ENCODE measurements around the gene AUTS2. TPM values are rescaled to one million over a fixed set of nuclear protein-coding genes. Genes with fewer than 3 reads are reported as not detected.

The AUTS2 gene
- total RNA-seq, 1 experiment from 2014 or later: not detected

GRCh38 chr7:70787771-70788170 lies 1189.5 kb downstream of the AUTS2 start:
- Histone ChIP-seq H3K27ac (no peak overlapping the region), H3K36me3 (no peaks in the 10 kb centered on the region), H3K9me3 (replicated peaks) (peaks cover 2% of the 10 kb centered on the region; the same call in 1 of the 2 replicates), H3K4me3 (no peak overlapping the region), H3K4me1 (replicated peaks) (no peaks in the 10 kb centered on the region), H3K27me3 (replicated peaks) (no peaks in the 10 kb centered on the region)
- no peak for DNase-seq (ENCODE audit: low read depth in 1 of 2, low spot score in 2 of 2)

GRCh38 chr7:70788276-70788675 lies 1190.0 kb downstream of the AUTS2 start:
- no peak overlapping the region for H3K27ac ChIP-seq
- no peaks in the 10 kb centered on the region for H3K27me3 ChIP-seq (replicated peaks)
- peaks cover 2% of the 10 kb centered on the region; the same call in 1 of the 2 replicates for H3K9me3 ChIP-seq (replicated peaks)
- no peaks in the 10 kb centered on the region for H3K4me1 ChIP-seq (replicated peaks)
- no peak for DNase-seq (ENCODE audit: low read depth in 1 of 2, low spot score in 2 of 2)
- H3K36me3 ChIP-seq: no peaks in the 10 kb centered on the region
- no peak overlapping the region for H3K4me3 ChIP-seq

GRCh38 chr7:70789481-70790214 lies 1191.4 kb downstream of the AUTS2 start:
- H3K27me3 ChIP-seq (replicated peaks): no peaks in the 10 kb centered on the region
- H3K4me1 ChIP-seq (replicated peaks): no peaks in the 10 kb centered on the region
- no peak for DNase-seq (ENCODE audit: low read depth in 1 of 2, low spot score in 2 of 2)
- H3K4me3 ChIP-seq: no peak overlapping the region
- H3K36me3 ChIP-seq: no peaks in the 10 kb centered on the region
- no peak overlapping the region for H3K27ac ChIP-seq
- H3K9me3 ChIP-seq (replicated peaks): no peaks in the 10 kb centered on the region

DNA sequence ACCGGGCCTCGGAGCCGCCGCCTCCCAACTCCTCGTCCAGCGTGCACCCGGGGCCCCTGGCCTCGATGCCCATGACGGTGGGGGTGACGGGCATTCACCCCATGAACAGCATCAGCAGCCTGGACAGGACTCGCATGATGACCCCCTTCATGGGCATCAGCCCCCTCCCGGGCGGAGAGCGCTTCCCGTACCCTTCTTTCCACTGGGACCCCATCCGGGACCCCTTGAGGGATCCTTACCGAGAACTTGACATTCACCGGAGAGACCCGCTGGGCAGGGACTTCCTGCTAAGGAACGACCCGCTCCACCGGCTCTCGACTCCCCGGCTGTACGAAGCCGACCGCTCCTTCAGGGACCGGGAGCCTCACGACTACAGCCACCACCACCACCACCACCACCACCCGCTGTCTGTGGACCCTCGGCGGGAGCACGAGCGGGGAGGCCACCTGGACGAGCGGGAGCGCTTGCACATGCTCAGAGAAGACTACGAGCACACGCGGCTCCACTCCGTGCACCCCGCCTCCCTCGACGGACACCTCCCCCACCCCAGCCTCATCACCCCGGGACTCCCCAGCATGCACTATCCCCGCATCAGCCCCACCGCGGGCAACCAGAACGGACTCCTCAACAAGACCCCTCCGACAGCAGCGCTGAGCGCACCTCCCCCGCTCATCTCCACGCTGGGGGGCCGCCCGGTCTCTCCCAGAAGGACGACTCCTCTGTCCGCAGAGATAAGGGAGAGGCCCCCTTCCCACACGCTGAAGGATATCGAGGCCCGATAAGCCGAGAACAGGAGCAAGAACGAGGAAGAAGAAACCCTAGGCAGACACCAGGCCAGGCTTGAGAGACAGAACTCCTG lies 1192.2 kb downstream of the AUTS2 start:
- Histone ChIP-seq H3K27ac (no peak overlapping the region), H3K9me3 (replicated peaks) (0 out of 2 replicates have a peak, but pooled peaks cover 2% of the 10 kb centered on the region), H3K4me1 (replicated peaks) (no peaks in the 10 kb centered on the region), H3K27me3 (replicated peaks) (no peaks in the 10 kb centered on the region), H3K4me3 (no peak overlapping the region), H3K36me3 (no peaks in the 10 kb centered on the region)
- no peak for DNase-seq (ENCODE audit: low read depth in 1 of 2, low spot score in 2 of 2)

DNA sequence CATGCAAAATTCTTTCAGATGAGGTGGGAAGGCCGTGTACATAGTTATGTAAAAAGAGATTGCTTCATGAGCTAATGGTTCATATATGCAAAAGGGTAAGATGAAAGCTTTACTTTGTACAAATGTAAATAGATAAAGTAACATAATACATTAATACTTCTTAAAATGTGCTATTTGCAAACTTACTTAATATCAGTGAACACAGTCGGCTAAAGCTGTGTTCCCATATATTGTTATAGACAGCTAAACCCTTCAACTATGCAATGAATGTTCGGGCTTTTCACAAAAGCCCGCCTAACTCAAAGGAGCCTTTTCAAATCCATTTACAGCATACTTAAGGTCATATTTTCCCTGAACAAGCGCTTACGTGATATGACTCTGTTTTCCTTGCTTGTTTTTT lies 1193.1 kb downstream of the AUTS2 start:
- 0 out of 2 replicates have a peak, but pooled peaks cover 2% of the 10 kb centered on the region for H3K9me3 ChIP-seq (replicated peaks)
- H3K27ac ChIP-seq: no peak overlapping the region
- no peaks in the 10 kb centered on the region for H3K4me1 ChIP-seq (replicated peaks)
- no peaks in the 10 kb centered on the region for H3K36me3 ChIP-seq
- H3K27me3 ChIP-seq (replicated peaks): no peaks in the 10 kb centered on the region
- no peak for DNase-seq (ENCODE audit: low read depth in 1 of 2, low spot score in 2 of 2)
- no peak overlapping the region for H3K4me3 ChIP-seq

- Histone ChIP-seq H3K36me3 (no peaks in the 10 kb centered on the region), H3K9me3 (replicated peaks) (0 out of 2 replicates have a peak, but pooled peaks cover 2% of the 10 kb centered on the region), H3K4me1 (replicated peaks) (no peaks in the 10 kb centered on the region), H3K4me3 (no peak overlapping the region), H3K27me3 (replicated peaks) (no peaks in the 10 kb centered on the region), H3K27ac (no peak overlapping the region)
- DNase-seq (ENCODE audit: low read depth in 1 of 2, low spot score in 2 of 2): no peak
These were observed 1194.8 kb downstream of the AUTS2 start for GRCh38 chr7:70793060-70793459.

DNA sequence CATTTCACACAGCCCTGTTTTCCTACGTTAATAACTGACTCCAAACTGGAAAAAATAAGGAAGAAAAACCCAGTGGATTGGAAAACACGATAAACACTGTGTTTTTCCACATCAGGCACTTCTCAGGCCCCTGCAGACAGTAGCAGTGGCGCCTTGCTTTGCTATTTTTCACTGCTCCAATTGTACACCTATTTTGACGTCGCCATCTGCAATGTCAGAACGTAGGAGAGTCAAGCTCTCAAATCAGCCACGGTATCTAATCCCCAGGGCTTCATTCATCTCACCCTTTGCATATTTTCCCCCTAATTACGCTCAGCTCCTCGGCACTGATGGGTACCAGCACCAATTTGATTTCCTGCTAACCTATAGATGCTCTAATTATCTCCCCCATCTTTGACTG lies 1195.5 kb downstream of the AUTS2 start:
- Histone ChIP-seq H3K27ac (no peak overlapping the region), H3K27me3 (replicated peaks) (no peaks in the 10 kb centered on the region), H3K4me1 (replicated peaks) (no peaks in the 10 kb centered on the region), H3K36me3 (no peaks in the 10 kb centered on the region), H3K9me3 (replicated peaks) (0 out of 2 replicates have a peak, but pooled peaks cover 2% of the 10 kb centered on the region), H3K4me3 (no peak overlapping the region)
- DNase-seq (ENCODE audit: low read depth in 1 of 2, low spot score in 2 of 2): no peak

- no peaks in the 10 kb centered on the region for H3K36me3 ChIP-seq
- H3K27me3 ChIP-seq (replicated peaks): no peaks in the 10 kb centered on the region
- H3K4me3 ChIP-seq: no peak overlapping the region
- no peaks in the 10 kb centered on the region for H3K4me1 ChIP-seq (replicated peaks)
- DNase-seq (ENCODE audit: low read depth in 1 of 2, low spot score in 2 of 2): no peak
- peaks cover 8% of the 10 kb centered on the region; the same call in 1 of the 2 replicates for H3K9me3 ChIP-seq (replicated peaks)
- no peak overlapping the region for H3K27ac ChIP-seq
These were observed 1196.7 kb downstream of the AUTS2 start for GRCh38 chr7:70794962-70795361.

DNA sequence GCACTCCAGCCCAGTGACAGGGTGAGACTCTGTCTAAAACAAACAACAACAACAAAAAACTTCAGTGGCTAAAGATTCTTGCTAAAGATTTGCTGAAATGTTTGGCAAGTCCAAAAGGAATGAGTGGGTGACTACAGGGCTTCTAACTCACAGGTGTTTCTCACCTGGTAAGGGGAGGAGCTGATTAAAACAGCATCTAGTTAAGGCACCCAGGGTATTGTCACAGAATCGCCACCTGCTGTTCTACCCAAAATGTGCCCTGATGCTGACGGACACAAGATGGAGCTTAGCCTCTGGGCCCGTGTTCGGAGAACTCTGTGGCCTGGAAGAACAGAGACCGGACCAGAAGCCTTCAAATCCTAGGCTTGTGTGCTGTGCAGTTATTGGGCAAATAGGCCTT lies 1197.7 kb downstream of the AUTS2 start:
- no peak for DNase-seq (ENCODE audit: low read depth in 1 of 2, low spot score in 2 of 2)
- no peak overlapping the region for H3K27ac ChIP-seq
- no peak overlapping the region for H3K4me3 ChIP-seq
- peaks cover 8% of the 10 kb centered on the region; the same call in 1 of the 2 replicates for H3K9me3 ChIP-seq (replicated peaks)
- H3K4me1 ChIP-seq (replicated peaks): no peaks in the 10 kb centered on the region
- H3K36me3 ChIP-seq: no peaks in the 10 kb centered on the region
- H3K27me3 ChIP-seq (replicated peaks): no peaks in the 10 kb centered on the region

DNA sequence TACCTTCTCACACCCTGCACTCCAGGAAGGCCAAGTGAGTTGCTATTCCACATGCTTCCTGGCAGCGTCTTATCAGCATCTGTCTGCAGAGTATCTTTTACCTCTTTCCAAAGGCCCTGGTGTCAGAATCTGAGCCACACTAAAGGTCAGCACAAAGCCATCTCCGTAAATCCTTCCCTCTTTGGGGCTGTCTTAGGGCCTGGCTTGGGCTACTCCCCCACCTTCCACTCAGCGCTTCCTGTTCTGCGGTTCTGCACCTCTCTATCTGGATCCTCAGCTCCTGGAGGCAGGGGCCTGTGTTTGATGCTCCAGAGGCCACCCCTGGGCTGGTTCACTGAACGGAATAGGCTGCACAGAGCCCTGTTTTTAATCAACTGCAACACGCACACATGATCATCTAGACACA lies 1198.8 kb downstream of the AUTS2 start:
- Histone ChIP-seq H3K27ac (no peak overlapping the region), H3K36me3 (no peaks in the 10 kb centered on the region), H3K9me3 (replicated peaks) (peaks cover 8% of the 10 kb centered on the region), H3K4me3 (no peak overlapping the region), H3K4me1 (replicated peaks) (no peaks in the 10 kb centered on the region), H3K27me3 (replicated peaks) (no peaks in the 10 kb centered on the region)
- no peak for DNase-seq (ENCODE audit: low read depth in 1 of 2, low spot score in 2 of 2)

DNA sequence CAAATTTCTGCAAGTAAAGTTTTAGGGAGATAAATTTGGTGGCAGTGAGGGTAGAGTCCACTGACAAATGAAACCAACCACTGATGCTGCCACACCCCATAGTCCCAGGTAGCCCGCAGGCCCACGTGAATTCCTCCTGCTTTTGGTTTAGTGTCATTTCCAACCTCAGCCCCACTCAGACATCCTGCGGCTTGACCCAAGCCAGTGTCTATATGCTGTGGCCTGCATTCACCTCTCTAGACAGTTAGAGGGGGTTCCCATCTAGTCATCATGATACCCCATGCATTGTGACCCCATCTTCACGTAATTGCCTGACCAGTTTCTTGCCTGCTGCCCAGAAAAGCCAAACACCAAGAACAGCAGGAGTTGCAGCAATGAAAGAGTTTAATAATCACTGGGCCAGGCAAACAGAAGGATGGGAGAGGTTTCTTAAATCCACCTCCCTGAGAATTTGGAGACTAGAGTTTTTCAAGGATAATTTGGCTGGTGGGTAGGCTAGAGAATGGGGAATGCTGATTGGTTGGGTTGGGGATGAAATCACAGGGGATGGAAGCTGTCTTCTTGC lies 1201.6 kb downstream of the AUTS2 start:
- H3K4me1 ChIP-seq (replicated peaks): no peaks in the 10 kb centered on the region
- no peaks in the 10 kb centered on the region for H3K36me3 ChIP-seq
- H3K27me3 ChIP-seq (replicated peaks): no peaks in the 10 kb centered on the region
- H3K4me3 ChIP-seq: no peak overlapping the region
- peaks cover 6% of the 10 kb centered on the region for H3K9me3 ChIP-seq (replicated peaks)
- H3K27ac ChIP-seq: no peak overlapping the region
- no peak for DNase-seq (ENCODE audit: low read depth in 1 of 2, low spot score in 2 of 2)

- no peaks in the 10 kb centered on the region for H3K36me3 ChIP-seq
- H3K4me1 ChIP-seq (replicated peaks): no peaks in the 10 kb centered on the region
- H3K27me3 ChIP-seq (replicated peaks): no peaks in the 10 kb centered on the region
- no peak for DNase-seq (ENCODE audit: low read depth in 1 of 2, low spot score in 2 of 2)
- H3K4me3 ChIP-seq: no peak overlapping the region
- no peak overlapping the region for H3K27ac ChIP-seq
- no peaks in the 10 kb centered on the region; the same call in 1 of the 2 replicates for H3K9me3 ChIP-seq (replicated peaks)
These were observed 1207.1 kb downstream of the AUTS2 start for GRCh38 chr7:70805360-70805759.

- no peaks in the 10 kb centered on the region for H3K27me3 ChIP-seq (replicated peaks)
- H3K9me3 ChIP-seq (replicated peaks): no peaks in the 10 kb centered on the region
- no peaks in the 10 kb centered on the region for H3K4me1 ChIP-seq (replicated peaks)
- H3K4me3 ChIP-seq: no peak overlapping the region
- H3K36me3 ChIP-seq: no peaks in the 10 kb centered on the region
- no peak overlapping the region for H3K27ac ChIP-seq
- DNase-seq (ENCODE audit: low read depth in 1 of 2, low spot score in 2 of 2): no peak
These were observed 1209.4 kb downstream of the AUTS2 start for GRCh38 chr7:70807650-70808049.

- H3K27me3 ChIP-seq (replicated peaks): no peaks in the 10 kb centered on the region
- H3K4me3 ChIP-seq: no peak overlapping the region
- no peak for DNase-seq (ENCODE audit: low read depth in 1 of 2, low spot score in 2 of 2)
- H3K9me3 ChIP-seq (replicated peaks): 0 out of 2 replicates have a peak, but pooled peaks cover 2% of the 10 kb centered on the region
- no peaks in the 10 kb centered on the region for H3K4me1 ChIP-seq (replicated peaks)
- H3K27ac ChIP-seq: no peak overlapping the region
- H3K36me3 ChIP-seq: no peaks in the 10 kb centered on the region
These were observed 1210.6 kb downstream of the AUTS2 start for GRCh38 chr7:70808876-70809275.

All from SJSA1 (cell line).